SK-N-MC (cell line): ENCODE data around the gene CCDC63.

Experiments
- EZH2 ChIP-seq: fragments of 200-600 bp; sonication (generic); IDR thresholded peaks from one replicate; pipeline ENCODE4 v1.6.1; 2017; ENCODE audit warnings: antibody characterized with exemption
- FOXP2 ChIP-seq: optimal IDR thresholded peaks from 2 replicates; pipeline ENCODE3; 2011; ENCODE audit warnings: mild to moderate bottlenecking, moderate library complexity; ENCODE audit not compliant: insufficient read depth; ENCODE audit errors: extremely low read length, control extremely low read depth
- POLR2AphosphoS5 ChIP-seq: IDR thresholded peaks from 2 replicates; pipeline ENCODE4 v1.6.1; 2012; ENCODE audit warnings: mild to moderate bottlenecking, low read depth, low read length, borderline replicate concordance

DNA sequence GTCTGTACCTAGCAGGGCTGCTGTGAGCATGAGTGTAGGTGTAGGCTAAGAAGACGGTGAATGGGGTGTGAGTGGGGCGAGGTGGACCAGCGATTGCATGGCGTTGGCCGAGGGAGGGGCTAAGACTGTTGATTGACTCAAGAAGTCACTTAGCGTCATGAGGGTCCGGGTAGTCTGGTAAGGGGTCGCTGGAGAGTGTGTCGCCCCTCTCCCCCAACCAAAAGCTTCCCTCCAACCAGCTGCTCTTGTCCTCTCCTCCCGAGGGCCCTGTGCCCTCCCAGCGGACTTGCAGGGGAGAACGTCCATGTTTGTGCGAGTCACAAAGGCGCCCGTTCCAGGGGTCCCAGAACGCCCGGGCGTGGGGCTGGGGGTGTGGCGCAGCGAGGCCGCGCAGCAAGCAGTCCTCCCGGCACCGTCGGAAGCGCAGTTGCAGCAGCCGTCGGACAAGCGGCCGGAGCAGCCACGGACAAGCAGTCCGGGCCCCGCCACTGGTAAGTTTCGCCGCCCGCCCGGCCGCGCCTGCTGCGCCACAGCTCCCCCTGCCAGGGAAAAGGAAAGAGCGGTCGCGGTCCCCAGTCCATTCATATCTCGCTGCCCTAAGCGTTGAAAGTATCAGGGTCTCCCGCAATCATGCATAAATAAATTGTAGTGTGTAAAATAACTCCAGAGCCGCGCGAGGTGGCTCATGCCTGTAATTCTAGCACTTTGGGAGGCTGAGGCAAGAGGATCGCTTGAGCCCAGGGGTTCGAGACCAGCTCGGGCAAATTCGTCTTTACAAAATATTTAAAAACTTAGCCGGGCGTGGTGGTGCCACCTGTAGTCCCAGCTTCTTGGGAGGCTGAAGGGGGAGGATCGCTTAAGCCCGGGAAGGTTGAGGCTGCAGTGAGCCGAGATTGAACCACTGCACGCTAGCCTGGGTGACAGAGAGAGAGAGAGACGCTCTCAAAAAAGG is at the start of gene CCDC63:
- TF ChIP-seq POLR2AphosphoS5 (no peak), EZH2 (no peak), FOXP2 (no peak)
